ENCODE data around the gene DPH6. TPM values are rescaled to one million over a fixed set of nuclear protein-coding genes. Genes with fewer than 3 reads are reported as not detected.
"Not testable (repeated sequence)": the region's sequence is repeated elsewhere in the genome, so short reads cannot be mapped to it uniquely, and the experiment has no call there.

DPH6 gene
- total and polyA plus RNA-seq, 4 experiments from 2014 or later = 11.5 to 28.3 (median 18.5) TPM

GRCh38 chr15:35448294-35448693, 97.7 kb downstream of the DPH6 start:
- Histone ChIP-seq H3K36me3 (ENCODE audit: insufficient read depth, low read length) (no peaks in the 10 kb centered on the region), H3K9me3 (ENCODE audit: control insufficient read depth in 1 of 2, low read length in 2 of 2) (no peaks in the 10 kb centered on the region), H3K27me3 (ENCODE audit: insufficient read depth, low read length) (no peaks in the 10 kb centered on the region), H3K27ac (ENCODE audit: low read depth, low read length) (no peak overlapping the region), H3K4me3 (ENCODE audit: low read length in 2 of 2) (no peak overlapping the region), H3K4me1 (ENCODE audit: insufficient read depth, low read length) (no peaks in the 10 kb centered on the region)
- intact Hi-C loops (cut with micrococcal nuclease) = no loop called here
- DNase-seq = no peak
- ChIA-PET CTCF (ENCODE audit: partially characterized antibody) (no interaction called here), POLR2A (ENCODE audit: partially characterized antibody) (no interaction called here)
- Mint-ChIP-seq H3K36me3 (peaks cover 21 to 38% of the 10 kb centered on the region in 2 donors), H3K4me1 (peaks cover 0 to 2% (median 0%) of the 10 kb centered on the region in 4 donors), H3K27ac (no peak overlapping the region), H3K4me3 (no peak overlapping the region), H3K27me3 (no peaks in the 10 kb centered on the region), H3K9me3 (no peaks in the 10 kb centered on the region)

DNA sequence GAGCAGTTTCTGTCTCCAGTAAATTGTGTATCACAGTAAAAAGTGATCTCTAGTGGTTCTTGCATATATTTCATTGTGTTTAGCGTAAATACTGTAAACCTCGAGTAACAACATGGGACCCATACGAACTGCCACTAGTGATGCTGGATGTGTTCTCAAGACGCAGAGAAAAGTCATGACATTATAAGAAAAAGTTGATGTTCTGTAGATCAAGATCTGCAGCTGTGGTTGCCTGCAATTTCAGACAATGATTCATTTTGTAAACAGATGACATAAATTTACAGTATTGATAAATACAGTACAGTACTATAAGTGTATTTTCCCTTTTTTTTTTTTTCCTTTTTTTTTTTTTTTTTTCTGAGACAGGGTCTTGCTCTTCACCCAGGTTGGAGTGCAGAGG, 100.1 kb downstream of the DPH6 start:
- no peak for DNase-seq
- Histone ChIP-seq H3K9me3 (ENCODE audit: control insufficient read depth in 1 of 2, low read length in 2 of 2) (no peaks in the 10 kb centered on the region), H3K4me1 (ENCODE audit: insufficient read depth, low read length) (no peaks in the 10 kb centered on the region), H3K36me3 (ENCODE audit: insufficient read depth, low read length) (no peaks in the 10 kb centered on the region), H3K27me3 (ENCODE audit: insufficient read depth, low read length) (no peaks in the 10 kb centered on the region), H3K4me3 (ENCODE audit: low read length in 2 of 2) (no peak overlapping the region), H3K27ac (ENCODE audit: low read depth, low read length) (no peak overlapping the region)
- H3K9me3 Mint-ChIP-seq = peaks cover 0 to 2% (median 0%) of the 10 kb centered on the region in 8 donors
- POLR2A ChIA-PET (ENCODE audit: partially characterized antibody) = no interaction called here
- H3K36me3 Mint-ChIP-seq = peaks cover 21 to 37% of the 10 kb centered on the region in 2 donors
- H3K27ac Mint-ChIP-seq = no peak overlapping the region
- intact Hi-C loops (cut with micrococcal nuclease) = no loop called here
- H3K27me3 Mint-ChIP-seq = no peaks in the 10 kb centered on the region
- H3K4me1 Mint-ChIP-seq = peaks cover 0 to 2% (median 0%) of the 10 kb centered on the region in 4 donors
- CTCF ChIA-PET (ENCODE audit: partially characterized antibody) = interaction anchor here (1.7 to 3.4 kb wide), 4 partner anchors 11 to 368 kb away, joined by 5 to 49 read pairs (median 10); no protein-coding TSS in a partner anchor
- H3K4me3 Mint-ChIP-seq = no peak overlapping the region

DNA sequence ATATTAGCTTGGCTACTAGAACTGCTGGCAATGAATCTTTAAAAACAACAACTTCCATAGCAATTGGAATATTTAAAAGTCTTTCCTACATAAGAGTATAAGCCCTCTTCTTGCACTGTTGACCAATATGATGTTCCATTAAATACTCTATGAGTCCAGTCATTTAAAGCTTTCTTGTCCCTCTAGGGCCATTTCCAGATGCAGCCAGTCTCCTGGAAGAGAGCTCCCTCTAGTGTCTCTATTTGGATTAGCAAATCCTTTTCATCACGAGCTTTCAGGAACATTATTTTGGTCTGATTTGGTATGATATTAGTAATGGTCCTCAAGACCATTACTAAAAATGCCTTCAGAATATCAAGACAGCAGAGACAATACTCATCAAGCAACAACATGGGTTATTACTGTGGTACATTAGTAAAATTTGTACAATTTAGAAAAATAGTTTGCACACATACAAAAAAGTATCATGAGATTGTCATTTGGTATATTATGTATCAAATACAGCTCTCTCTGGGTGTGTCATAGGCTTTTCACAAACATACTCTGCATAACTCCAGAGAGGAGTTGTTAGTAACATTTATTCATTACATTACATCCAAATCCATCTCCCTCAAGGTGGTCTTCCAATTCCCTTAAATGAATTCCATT, 101.3 kb downstream of the DPH6 start:
- Histone ChIP-seq H3K4me1 (ENCODE audit: insufficient read depth, low read length) (no peaks in the 10 kb centered on the region), H3K27me3 (ENCODE audit: insufficient read depth, low read length) (no peaks in the 10 kb centered on the region), H3K9me3 (ENCODE audit: control insufficient read depth in 1 of 2, low read length in 2 of 2) (no peaks in the 10 kb centered on the region), H3K27ac (ENCODE audit: low read depth, low read length) (no peak overlapping the region), H3K4me3 (ENCODE audit: low read length in 2 of 2) (no peak overlapping the region), H3K36me3 (ENCODE audit: insufficient read depth, low read length) (no peaks in the 10 kb centered on the region)
- H3K27me3 Mint-ChIP-seq = no peaks in the 10 kb centered on the region
- H3K36me3 Mint-ChIP-seq = peaks cover 19 to 42% of the 10 kb centered on the region in 2 donors
- H3K9me3 Mint-ChIP-seq = peaks cover 0 to 2% (median 0%) of the 10 kb centered on the region in 8 donors
- H3K27ac Mint-ChIP-seq = no peak overlapping the region
- DNase-seq = peak in 4 of 5 donors; percentile 0 to 16 (median 4)
- no peak overlapping the region for H3K4me3 Mint-ChIP-seq
- CTCF ChIA-PET (ENCODE audit: partially characterized antibody) = interaction anchor here (0.7 to 3.4 kb wide), 15 partner anchors 11 to 1097 kb away, joined by 3 to 49 read pairs (median 7); no protein-coding TSS in a partner anchor
- intact Hi-C loops (cut with micrococcal nuclease) = no loop called here
- POLR2A ChIA-PET (ENCODE audit: partially characterized antibody) = no interaction called here
- peaks cover 0 to 2% (median 0%) of the 10 kb centered on the region in 4 donors for H3K4me1 Mint-ChIP-seq

DNA sequence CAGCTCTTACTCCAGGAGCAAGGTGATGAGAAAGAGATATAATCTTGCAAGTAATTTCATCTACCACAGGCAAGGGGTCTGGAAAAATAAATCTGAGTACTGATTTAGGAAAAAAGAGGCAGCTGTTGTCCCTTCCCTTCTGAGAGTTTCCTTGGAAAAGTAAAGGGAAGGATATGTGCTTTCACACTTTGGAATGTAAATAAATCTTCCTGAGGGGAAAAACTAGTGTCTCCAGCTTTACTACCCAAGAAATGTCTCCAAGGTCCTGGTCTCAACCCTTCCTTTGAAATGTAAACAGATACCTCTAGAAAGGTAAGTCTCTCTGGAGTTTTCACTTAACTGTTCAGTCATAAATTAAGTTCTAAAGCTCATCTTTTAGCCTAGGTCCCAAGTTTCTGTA, 102.6 kb downstream of the DPH6 start:
- H3K9me3 Mint-ChIP-seq = peaks cover 0 to 2% (median 0%) of the 10 kb centered on the region in 8 donors
- H3K27ac ChIP-seq (ENCODE audit: low read depth, low read length) = no peak overlapping the region
- peaks cover 18 to 43% of the 10 kb centered on the region in 2 donors for H3K36me3 Mint-ChIP-seq
- H3K27me3 Mint-ChIP-seq = no peaks in the 10 kb centered on the region
- no peaks in the 10 kb centered on the region for H3K4me1 ChIP-seq (ENCODE audit: insufficient read depth, low read length)
- no peaks in the 10 kb centered on the region for H3K36me3 ChIP-seq (ENCODE audit: insufficient read depth, low read length)
- no peak overlapping the region for H3K4me3 Mint-ChIP-seq
- no peak overlapping the region for H3K4me3 ChIP-seq (ENCODE audit: low read length in 2 of 2)
- CTCF ChIA-PET (ENCODE audit: partially characterized antibody) = interaction anchor here (2.0 to 3.4 kb wide), 6 partner anchors 9 to 365 kb away, joined by 8 to 49 read pairs (median 14); no protein-coding TSS in a partner anchor
- intact Hi-C loops (cut with micrococcal nuclease) = no loop called here
- no peaks in the 10 kb centered on the region for H3K9me3 ChIP-seq (ENCODE audit: control insufficient read depth in 1 of 2, low read length in 2 of 2)
- POLR2A ChIA-PET (ENCODE audit: partially characterized antibody) = no interaction called here
- H3K27me3 ChIP-seq (ENCODE audit: insufficient read depth, low read length) = no peaks in the 10 kb centered on the region
- no peak overlapping the region for H3K27ac Mint-ChIP-seq
- no peak for DNase-seq
- peaks cover 0 to 2% (median 0%) of the 10 kb centered on the region in 4 donors for H3K4me1 Mint-ChIP-seq

DNA sequence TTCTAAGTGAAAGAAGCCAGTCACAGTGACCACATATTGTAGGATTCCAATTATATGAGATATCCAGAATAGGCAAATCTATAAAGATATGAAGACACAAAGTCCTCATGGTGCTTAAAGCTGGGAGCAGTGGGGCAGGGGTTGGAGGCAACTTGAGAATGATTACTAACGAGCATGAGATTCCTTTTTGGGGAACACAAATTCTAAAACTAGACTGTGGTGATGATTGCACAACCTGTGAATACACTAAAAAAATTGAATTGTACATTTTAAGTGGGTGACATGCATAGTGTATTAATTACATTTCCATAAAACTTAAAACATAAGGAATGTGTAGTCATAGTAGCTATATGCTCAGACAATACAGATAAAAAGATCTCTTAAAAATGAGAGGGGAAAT, 103.2 kb downstream of the DPH6 start:
- H3K9me3 ChIP-seq (ENCODE audit: control insufficient read depth in 1 of 2, low read length in 2 of 2) = no peaks in the 10 kb centered on the region
- no peak overlapping the region for H3K4me3 ChIP-seq (ENCODE audit: low read length in 2 of 2)
- Mint-ChIP-seq H3K4me3 (no peak overlapping the region), H3K27me3 (no peaks in the 10 kb centered on the region), H3K36me3 (peaks cover 21 to 42% of the 10 kb centered on the region in 2 donors), H3K27ac (no peak overlapping the region), H3K4me1 (peaks cover 0 to 2% (median 0%) of the 10 kb centered on the region in 4 donors), H3K9me3 (peaks cover 0 to 3% (median 0%) of the 10 kb centered on the region in 8 donors)
- H3K27ac ChIP-seq (ENCODE audit: low read depth, low read length) = no peak overlapping the region
- no peaks in the 10 kb centered on the region for H3K36me3 ChIP-seq (ENCODE audit: insufficient read depth, low read length)
- no peak for DNase-seq
- ChIA-PET CTCF (ENCODE audit: partially characterized antibody) (interaction anchor here (2.7 to 3.4 kb wide), 3 partner anchors 9 to 365 kb away, joined by 19 to 49 read pairs (median 39); no protein-coding TSS in a partner anchor), POLR2A (ENCODE audit: partially characterized antibody) (no interaction called here)
- no peaks in the 10 kb centered on the region for H3K4me1 ChIP-seq (ENCODE audit: insufficient read depth, low read length)
- H3K27me3 ChIP-seq (ENCODE audit: insufficient read depth, low read length) = no peaks in the 10 kb centered on the region
- intact Hi-C loops (cut with micrococcal nuclease) = no loop called here

GRCh38 chr15:35441279-35441678, 104.7 kb downstream of the DPH6 start:
- peaks cover 21 to 34% of the 10 kb centered on the region in 2 donors for H3K36me3 Mint-ChIP-seq
- H3K4me3 Mint-ChIP-seq; H3K36me3 ChIP-seq (ENCODE audit: insufficient read depth, low read length); POLR2A ChIA-PET (ENCODE audit: partially characterized antibody); H3K27me3 Mint-ChIP-seq; H3K27me3 ChIP-seq (ENCODE audit: insufficient read depth, low read length); H3K4me1 ChIP-seq (ENCODE audit: insufficient read depth, low read length); intact Hi-C loops (cut with micrococcal nuclease); H3K9me3 Mint-ChIP-seq; H3K27ac Mint-ChIP-seq; DNase-seq; H3K4me3 ChIP-seq (ENCODE audit: low read length in 2 of 2); H3K27ac ChIP-seq (ENCODE audit: low read depth, low read length); H3K4me1 Mint-ChIP-seq; H3K9me3 ChIP-seq (ENCODE audit: control insufficient read depth in 1 of 2, low read length in 2 of 2): not testable (repeated sequence)
- CTCF ChIA-PET (ENCODE audit: partially characterized antibody) = interaction anchor here (1.2 kb wide), 1 partner anchor 9 kb away, joined by 3 read pairs; no protein-coding TSS in a partner anchor

- no peak overlapping the region for H3K27ac Mint-ChIP-seq
- Histone ChIP-seq H3K9me3 (ENCODE audit: control insufficient read depth in 1 of 2, low read length in 2 of 2) (no peaks in the 10 kb centered on the region), H3K27ac (ENCODE audit: low read depth, low read length) (no peak overlapping the region), H3K27me3 (ENCODE audit: insufficient read depth, low read length) (no peaks in the 10 kb centered on the region), H3K36me3 (ENCODE audit: insufficient read depth, low read length) (no peaks in the 10 kb centered on the region), H3K4me1 (ENCODE audit: insufficient read depth, low read length) (no peaks in the 10 kb centered on the region), H3K4me3 (ENCODE audit: low read length in 2 of 2) (no peak overlapping the region)
- DNase-seq = no peak
- H3K9me3 Mint-ChIP-seq = peaks cover 0 to 3% (median 0%) of the 10 kb centered on the region in 8 donors
- peaks cover 21 to 40% of the 10 kb centered on the region in 2 donors for H3K36me3 Mint-ChIP-seq
- no peaks in the 10 kb centered on the region for H3K4me1 Mint-ChIP-seq
- H3K27me3 Mint-ChIP-seq = no peaks in the 10 kb centered on the region
- CTCF ChIA-PET (ENCODE audit: partially characterized antibody) = no interaction called here
- H3K4me3 Mint-ChIP-seq = no peak overlapping the region
- intact Hi-C loops (cut with micrococcal nuclease) = no loop called here
- POLR2A ChIA-PET (ENCODE audit: partially characterized antibody) = no interaction called here
Measured at GRCh38 chr15:35440265-35440664, 105.7 kb downstream of the DPH6 start.
